ENCODE measurements around the gene PTPRC.

PTPRC gene

DNA sequence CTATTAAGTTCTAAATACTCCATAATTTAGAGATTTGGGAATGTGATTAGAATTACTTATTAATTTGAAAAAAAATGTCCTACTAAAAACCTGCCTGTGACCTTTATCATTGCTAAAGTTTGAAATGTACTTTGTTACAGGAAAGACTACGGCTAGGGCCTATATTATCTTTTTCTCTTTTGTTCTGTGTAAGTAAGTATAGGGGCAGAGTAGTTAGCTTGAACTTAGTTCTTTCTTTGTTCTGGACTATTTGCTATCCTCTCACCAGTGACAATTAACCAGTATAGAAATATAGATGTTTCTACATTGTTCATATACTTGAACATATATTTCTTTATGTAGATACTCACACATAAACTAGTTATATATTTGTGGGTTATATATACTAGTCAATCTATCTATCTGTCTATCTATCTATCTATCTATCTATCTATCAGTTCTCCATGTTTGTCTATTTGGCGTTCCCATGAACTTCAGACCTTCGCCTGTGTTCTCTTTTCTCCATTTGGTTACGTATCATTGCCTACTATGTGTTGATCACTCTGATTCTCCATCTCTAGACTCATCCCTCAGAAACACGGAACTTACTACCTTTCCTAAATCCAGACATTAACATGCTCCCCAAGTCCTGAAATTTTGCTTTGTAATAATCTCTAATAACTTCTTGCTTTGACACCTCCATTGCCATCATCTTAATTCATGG is 3.3 kb downstream of the PTPRC start:
- H3K27me3 ChIP-seq, result no peaks in the 10 kb centered on the region
- TF ChIP-seq, protein P1, sequence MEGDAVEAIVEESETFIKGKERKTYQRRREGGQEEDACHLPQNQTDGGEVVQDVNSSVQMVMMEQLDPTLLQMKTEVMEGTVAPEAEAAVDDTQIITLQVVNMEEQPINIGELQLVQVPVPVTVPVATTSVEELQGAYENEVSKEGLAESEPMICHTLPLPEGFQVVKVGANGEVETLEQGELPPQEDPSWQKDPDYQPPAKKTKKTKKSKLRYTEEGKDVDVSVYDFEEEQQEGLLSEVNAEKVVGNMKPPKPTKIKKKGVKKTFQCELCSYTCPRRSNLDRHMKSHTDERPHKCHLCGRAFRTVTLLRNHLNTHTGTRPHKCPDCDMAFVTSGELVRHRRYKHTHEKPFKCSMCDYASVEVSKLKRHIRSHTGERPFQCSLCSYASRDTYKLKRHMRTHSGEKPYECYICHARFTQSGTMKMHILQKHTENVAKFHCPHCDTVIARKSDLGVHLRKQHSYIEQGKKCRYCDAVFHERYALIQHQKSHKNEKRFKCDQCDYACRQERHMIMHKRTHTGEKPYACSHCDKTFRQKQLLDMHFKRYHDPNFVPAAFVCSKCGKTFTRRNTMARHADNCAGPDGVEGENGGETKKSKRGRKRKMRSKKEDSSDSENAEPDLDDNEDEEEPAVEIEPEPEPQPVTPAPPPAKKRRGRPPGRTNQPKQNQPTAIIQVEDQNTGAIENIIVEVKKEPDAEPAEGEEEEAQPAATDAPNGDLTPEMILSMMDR (IDR thresholded peaks at IDR 0.05), result no peak
- no peaks in the 10 kb centered on the region for H3K4me1 ChIP-seq
- DNase-seq, result no peak
- intact Hi-C loops (cut with DNase I; ENCODE audit: low total_unique reads), result no loop called here
- H3K27ac ChIP-seq, result no peak overlapping the region
- H3K36me3 ChIP-seq, result no peaks in the 10 kb centered on the region
- H3K9me3 ChIP-seq, result no peaks in the 10 kb centered on the region
- H3K4me3 ChIP-seq, result no peak overlapping the region

- intact Hi-C loops (cut with DNase I; ENCODE audit: low total_unique reads), result no loop called here
- no peak for DNase-seq
- Histone ChIP-seq H3K27ac (no peak overlapping the region), H3K27me3 (no peaks in the 10 kb centered on the region), H3K4me3 (no peak overlapping the region), H3K36me3 (no peaks in the 10 kb centered on the region), H3K4me1 (no peaks in the 10 kb centered on the region), H3K9me3 (no peaks in the 10 kb centered on the region)
- TF ChIP-seq, protein P1 (IDR thresholded peaks at IDR 0.05), result no peak
These were observed 4.1 kb downstream of the PTPRC start for GRCh38 chr1:198642983-198643382.

DNA sequence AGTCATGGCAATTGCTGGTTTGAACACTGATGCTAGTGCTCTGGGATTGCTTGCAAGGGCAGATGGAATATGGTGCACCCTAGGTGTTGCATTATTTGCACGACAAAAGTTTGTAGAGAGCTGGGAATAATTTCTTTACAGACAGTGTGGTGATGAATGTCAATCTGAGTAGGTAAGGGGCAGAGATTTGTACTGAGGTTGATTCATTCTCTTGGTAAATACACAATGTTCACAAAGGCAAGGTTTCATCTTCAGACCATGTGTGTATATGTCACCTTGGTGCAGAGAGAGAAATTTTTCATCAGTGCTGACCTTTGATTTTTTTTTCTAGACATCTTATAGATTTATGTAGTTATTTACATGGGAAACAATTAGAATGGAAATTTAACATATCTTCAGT is 5.0 kb downstream of the PTPRC start:
- intact Hi-C loops (cut with DNase I; ENCODE audit: low total_unique reads), result no loop called here
- H3K4me3 ChIP-seq, result no peak overlapping the region
- H3K4me1 ChIP-seq, result no peaks in the 10 kb centered on the region
- TF ChIP-seq, protein P1 (IDR thresholded peaks at IDR 0.05), result no peak
- no peak overlapping the region for H3K27ac ChIP-seq
- no peaks in the 10 kb centered on the region for H3K36me3 ChIP-seq
- H3K9me3 ChIP-seq, result no peaks in the 10 kb centered on the region
- DNase-seq, result no peak
- no peaks in the 10 kb centered on the region for H3K27me3 ChIP-seq

- no peaks in the 10 kb centered on the region for H3K36me3 ChIP-seq
- intact Hi-C loops (cut with DNase I; ENCODE audit: low total_unique reads), result no loop called here
- no peak for DNase-seq
- no peak overlapping the region for H3K4me3 ChIP-seq
- no peaks in the 10 kb centered on the region for H3K9me3 ChIP-seq
- H3K27ac ChIP-seq, result no peak overlapping the region
- no peaks in the 10 kb centered on the region for H3K27me3 ChIP-seq
- H3K4me1 ChIP-seq, result no peaks in the 10 kb centered on the region
- TF ChIP-seq, protein P1 (IDR thresholded peaks at IDR 0.05), result no peak
These were observed 8.2 kb downstream of the PTPRC start for GRCh38 chr1:198647055-198647454.

GRCh38 chr1:198648592-198648991 is 9.8 kb downstream of the PTPRC start:
- TF ChIP-seq, protein P1 (IDR thresholded peaks at IDR 0.05), result no peak
- intact Hi-C loops (cut with DNase I; ENCODE audit: low total_unique reads), result no loop called here
- no peaks in the 10 kb centered on the region for H3K4me1 ChIP-seq

More at GRCh38 chr1:198648592-198648991, 9.8 kb downstream of the PTPRC start:
- no peaks in the 10 kb centered on the region for H3K9me3 ChIP-seq
- H3K27ac ChIP-seq, result no peak overlapping the region
- H3K27me3 ChIP-seq, result no peaks in the 10 kb centered on the region
- no peak overlapping the region for H3K4me3 ChIP-seq
- H3K36me3 ChIP-seq, result no peaks in the 10 kb centered on the region
- no peak for DNase-seq
